SU-DHL-6 (cell line): ENCODE measurements around the gene ZGPAT.

Source experiments
- H2AFZ ChIP-seq: fragments of 200-600 bp; sonication (generic); 2 replicates; pipeline ENCODE4 v1.6.1; 2014; ENCODE audit warnings: low read depth, mild to moderate bottlenecking, moderate library complexity, mixed read lengths, antibody characterized with exemption, low read length; ENCODE audit not compliant: severe bottlenecking
- H3F3A ChIP-seq: fragments of 200-600 bp; shearing (Covaris generic); 2 replicates; pipeline ENCODE4 v1.6.0; 2016; ENCODE audit warnings: antibody characterized with exemption, mild to moderate bottlenecking; ENCODE audit not compliant: insufficient read depth
- H3K27ac ChIP-seq: fragments of 200-600 bp; sonication (generic); 2 replicates; pipeline ENCODE4 v1.5.1; 2016; ENCODE audit warnings: low read depth, mild to moderate bottlenecking, low read length, moderate library complexity, mixed read lengths
- H3K27me3 ChIP-seq: fragments of 200-600 bp; sonication (generic), shearing (Covaris generic); 2 replicates; pipeline ENCODE4 v1.6.0; 2014; ENCODE audit warnings: mild to moderate bottlenecking, low read length
- H3K36me3 ChIP-seq: fragments of 200-600 bp; sonication (generic); 2 replicates; pipeline ENCODE4 v1.6.1; 2014; ENCODE audit warnings: mild to moderate bottlenecking, low read length, mixed read lengths
- H3K4me2 ChIP-seq: fragments of 300-600, 200-600 bp; shearing (Covaris generic), sonication (generic); 2 replicates; pipeline ENCODE4 v1.6.0; 2014; ENCODE audit warnings: low read length, low read depth, mild to moderate bottlenecking; ENCODE audit not compliant: poor library complexity, severe bottlenecking
- H3K4me3 ChIP-seq: fragments of 200-600 bp; sonication (generic); 2 replicates; pipeline ENCODE4 v1.5.1; 2014; ENCODE audit warnings: antibody characterized with exemption, low read length, mild to moderate bottlenecking, mixed read lengths; ENCODE audit not compliant: insufficient read depth, poor library complexity, severe bottlenecking
- H3K79me2 ChIP-seq: fragments of 200-600 bp; sonication (generic); 2 replicates; pipeline ENCODE4 v1.6.1; 2014; ENCODE audit warnings: mild to moderate bottlenecking, low read length, moderate library complexity; ENCODE audit not compliant: insufficient read depth
- H3K9ac ChIP-seq: fragments of 200-600 bp; sonication (generic); 2 replicates; pipeline ENCODE4 v1.7.0; 2014; ENCODE audit warnings: mild to moderate bottlenecking, low read length
- H3K9me2 ChIP-seq: fragments of 200-600 bp; sonication (generic); replicated peaks from 2 replicates; pipeline ENCODE4 v1.6.1; 2014; ENCODE audit warnings: low read length; ENCODE audit not compliant: insufficient read depth
- H3K9me3 ChIP-seq: fragments of 200-600 bp; sonication (generic); 2 replicates; pipeline ENCODE4 v1.6.1; 2014; ENCODE audit warnings: low read length, mixed read lengths; ENCODE audit not compliant: insufficient read depth
- H4K20me1 ChIP-seq: fragments of 200-600 bp; sonication (generic); 2 replicates; pipeline ENCODE4 v1.6.1; 2014; ENCODE audit warnings: low read depth, mild to moderate bottlenecking, antibody characterized with exemption, low read length, moderate library complexity, mixed read lengths
- CTCF ChIP-seq: fragments of 200-600 bp; sonication (generic); IDR thresholded peaks from one replicate; pipeline ENCODE4 v1.5.1; 2017; ENCODE audit warnings: antibody characterized with exemption, mild to moderate bottlenecking, low read length, moderate library complexity; ENCODE audit not compliant: insufficient read depth, poor library complexity, severe bottlenecking
- EZH2phosphoT487 ChIP-seq: fragments of 200-600 bp; sonication (generic), shearing (Covaris generic); conservative IDR thresholded peaks from 2 replicates; pipeline ENCODE4 v1.6.1; 2018; ENCODE audit warnings: mild to moderate bottlenecking, antibody characterized with exemption, low read length, moderate library complexity, mixed read lengths

Gene ZGPAT

GRCh38 chr20:63733579-63734081, 25.8 kb downstream of the ZGPAT start:
- Histone ChIP-seq H3F3A (peaks cover 50% of the 10 kb centered on the region), H3K27ac (no peak overlapping the region), H3K9ac (no peak overlapping the region), H2AFZ (no peak overlapping the region), H3K4me2 (no peak overlapping the region), H3K79me2 (peaks cover 10% of the 10 kb centered on the region; the same call in 1 of the 2 replicates), H3K36me3 (no peaks in the 10 kb centered on the region), H3K27me3 (no peaks in the 10 kb centered on the region), H4K20me1 (no peaks in the 10 kb centered on the region), H3K4me3 (no peak overlapping the region), H3K9me3 (no peaks in the 10 kb centered on the region), H3K9me2 (no peaks in the 10 kb centered on the region)
- no peak for TF ChIP-seq CTCF
- TF ChIP-seq EZH2phosphoT487: no peak

GRCh38 chr20:63734111-63734945, 26.5 kb downstream of the ZGPAT start:
- Histone ChIP-seq H2AFZ (no peak overlapping the region), H3K36me3 (no peaks in the 10 kb centered on the region), H3K79me2 (peaks cover 10% of the 10 kb centered on the region; the same call in 1 of the 2 replicates), H3K27ac (no peak overlapping the region), H3K4me3 (no peak overlapping the region), H3K27me3 (no peaks in the 10 kb centered on the region), H3K9me2 (no peaks in the 10 kb centered on the region), H3K4me2 (no peak overlapping the region), H3K9ac (no peak overlapping the region), H3F3A (peaks cover 43% of the 10 kb centered on the region), H4K20me1 (no peaks in the 10 kb centered on the region), H3K9me3 (no peaks in the 10 kb centered on the region)
- TF ChIP-seq CTCF (no peak), EZH2phosphoT487 (no peak)

GRCh38 chr20:63734946-63735858, 27.4 kb downstream of the ZGPAT start:
- H3K79me2 ChIP-seq: peaks cover 10% of the 10 kb centered on the region; the same call in 1 of the 2 replicates
- no peaks in the 10 kb centered on the region for H3K9me3 ChIP-seq
- H3K36me3 ChIP-seq: no peaks in the 10 kb centered on the region
- no peak overlapping the region for H3K4me2 ChIP-seq
- no peaks in the 10 kb centered on the region for H3K9me2 ChIP-seq
- H4K20me1 ChIP-seq: no peaks in the 10 kb centered on the region
- no peak overlapping the region for H2AFZ ChIP-seq
- no peak for TF ChIP-seq CTCF
- no peak for TF ChIP-seq EZH2phosphoT487
- H3K4me3 ChIP-seq: no peak overlapping the region
- peaks cover 34% of the 10 kb centered on the region for H3F3A ChIP-seq
- H3K9ac ChIP-seq: peak overlapping the region; percentile 77; the same call in 1 of the 2 replicates
- H3K27me3 ChIP-seq: no peaks in the 10 kb centered on the region
- H3K27ac ChIP-seq: peak overlapping the region; percentile 97
